NCI-H524 (cell line): Measurements from ENCODE around the gene C12orf42.

ENCODE experiments used
- DNase-seq, 2 experiments: peaks; one replicate each; lab custom pipeline; 2025; lab: John Stamatoyannopoulos, UW

C12orf42 gene

DNA sequence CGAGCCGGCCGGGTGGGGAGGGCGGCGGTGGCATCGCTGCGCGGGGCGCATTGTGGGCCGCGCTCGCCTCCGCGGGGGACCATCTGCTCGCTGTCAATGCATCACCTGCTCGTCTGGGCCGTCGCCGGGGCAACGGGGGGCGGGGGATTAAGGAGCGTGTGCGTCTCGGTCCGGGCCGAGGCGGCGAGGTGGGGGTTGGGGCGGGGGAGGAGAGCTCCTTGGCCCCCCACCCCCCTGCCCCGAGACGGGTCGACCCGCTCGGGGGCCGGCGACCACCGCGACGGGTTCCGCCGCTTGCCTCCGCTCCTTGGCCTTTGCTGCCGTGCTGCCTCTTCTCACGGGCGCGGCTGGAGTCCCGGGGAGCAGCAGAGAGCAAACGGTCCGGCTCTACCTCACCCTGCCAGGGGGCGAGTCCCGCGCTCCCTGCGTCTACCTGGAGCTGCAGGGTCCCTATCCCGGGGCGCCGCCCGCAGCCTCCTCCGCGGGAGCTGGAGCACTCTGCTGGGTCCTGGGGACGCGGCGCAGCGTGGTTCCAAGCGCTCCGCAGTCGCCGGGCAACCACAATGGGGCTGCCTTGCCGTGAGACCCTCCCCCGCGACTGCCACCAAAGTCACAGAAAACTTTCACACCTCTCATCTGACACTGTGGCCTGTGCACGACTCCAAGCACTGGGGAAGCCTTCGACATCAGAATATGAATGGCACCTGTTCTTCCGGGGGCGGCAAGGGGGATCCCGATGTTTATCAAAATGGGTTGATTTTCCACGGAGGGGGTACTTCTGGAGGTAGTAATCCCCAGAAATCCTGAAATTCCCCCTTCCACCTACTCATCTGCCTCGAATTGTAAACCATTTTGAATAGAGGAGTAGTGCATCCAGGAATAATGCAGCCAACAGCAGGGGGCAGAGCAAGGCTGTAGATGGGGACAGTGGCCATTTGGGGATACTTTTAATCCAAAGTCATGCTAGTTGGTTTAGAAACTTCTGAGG, at the start of gene C12orf42:
Gene C12orf42, minus strand, starts transcription at position 500 of the 988 bp plus-strand sequence. CDS start 17,542 bp downstream, outside the sequence.
- DNase-seq = peak; percentile 82 to 88

- DNase-seq = no peak
Measured at GRCh38 chr12:103542078-103542477, 46.3 kb upstream of the C12orf42 start.

DNA sequence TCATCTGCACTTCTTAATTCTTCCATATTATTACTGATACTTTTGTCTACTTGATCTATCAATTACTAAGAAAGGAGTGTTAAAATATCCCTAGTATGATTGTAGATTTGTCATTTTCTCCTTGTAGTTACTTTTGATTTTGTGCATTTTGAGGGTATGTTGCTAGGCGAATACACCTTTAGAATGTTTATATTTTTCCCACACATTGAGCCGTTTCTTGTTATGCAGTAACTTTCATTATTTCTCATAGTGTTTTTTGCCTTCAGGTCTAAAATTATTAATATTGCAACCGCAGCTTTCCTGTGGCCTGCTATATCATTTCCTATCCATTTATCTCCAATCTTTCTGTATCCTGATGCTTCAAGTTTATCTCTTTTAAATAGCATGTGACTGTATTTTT, 44.6 kb upstream of the C12orf42 start:
- no peak for DNase-seq

GRCh38 chr12:103538397-103538796, 42.6 kb upstream of the C12orf42 start:
- no peak for DNase-seq

DNA sequence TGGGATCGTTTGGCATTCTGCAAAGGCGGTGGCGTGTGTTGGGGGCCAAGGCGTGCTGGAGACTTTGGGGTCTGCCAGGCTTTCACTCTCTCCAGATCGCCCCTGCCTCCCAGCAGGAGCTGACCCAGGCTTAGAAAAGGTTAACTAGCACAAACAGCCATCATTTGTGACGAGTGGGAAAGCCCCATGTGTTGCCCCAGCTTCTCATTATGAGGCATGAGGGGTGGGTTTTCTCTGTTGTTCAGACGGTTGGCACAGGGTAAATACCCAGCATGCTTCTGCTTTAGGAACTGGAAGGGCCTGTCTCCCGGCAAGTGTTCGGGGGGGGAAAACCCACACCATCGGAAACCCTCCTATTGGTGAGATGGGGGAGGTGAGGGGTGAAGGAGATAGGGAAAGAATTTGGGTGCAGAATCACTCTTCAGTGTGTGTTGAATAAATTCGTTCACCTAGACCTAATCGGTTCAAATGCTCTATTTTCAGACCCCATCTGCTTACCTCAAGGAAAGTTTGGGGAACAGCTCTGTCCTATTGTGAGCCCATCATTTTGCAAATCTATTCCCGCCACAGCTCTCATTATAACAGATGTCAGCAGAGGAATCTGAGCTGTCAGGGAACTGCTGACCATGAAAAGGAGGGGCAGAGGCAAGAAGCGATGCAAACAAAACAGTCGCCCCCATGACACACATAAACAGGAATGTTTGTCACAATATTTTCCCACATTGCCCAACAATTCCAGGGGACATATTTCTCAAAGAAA, 34.7 kb upstream of the C12orf42 start:
- DNase-seq = peak; percentile 59 to 67

GRCh38 chr12:103529306-103529705, 33.5 kb upstream of the C12orf42 start:
- DNase-seq = peak; percentile 86 to 93

DNA sequence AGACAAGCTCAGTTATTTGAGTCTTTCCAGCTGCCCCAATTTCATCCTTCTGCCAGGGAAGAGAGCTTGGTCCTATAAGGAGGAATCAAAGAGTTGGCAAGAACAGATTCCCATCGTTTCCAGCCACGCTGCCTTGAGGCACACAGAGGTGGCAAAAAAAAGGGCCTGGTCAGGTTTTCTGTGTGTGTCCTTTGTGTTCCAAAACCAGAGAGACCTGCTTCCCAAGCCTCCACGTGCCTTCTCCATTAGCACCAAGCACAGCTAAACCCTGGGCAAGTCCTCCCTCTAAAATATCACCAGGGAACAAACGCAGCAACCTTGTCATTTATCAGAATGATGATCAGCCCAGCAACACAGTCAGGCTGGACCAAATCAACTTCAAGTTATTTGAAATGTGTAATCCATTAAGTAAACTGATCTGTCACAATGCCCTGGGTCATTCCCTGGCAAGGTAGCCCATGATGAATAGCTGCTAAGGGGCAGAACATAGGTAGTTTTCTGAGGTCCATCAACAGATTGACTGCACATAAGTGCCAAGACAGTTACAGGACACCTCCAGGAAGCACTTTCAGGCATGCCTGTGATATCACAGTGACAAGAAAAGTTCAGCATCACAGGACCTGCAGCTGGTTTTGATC, 28.6 kb upstream of the C12orf42 start:
- DNase-seq = no peak

- DNase-seq = peak in 1 of 2 experiments; percentile 45
Measured at GRCh38 chr12:103523771-103524170, 28.0 kb upstream of the C12orf42 start.

GRCh38 chr12:103520686-103521215, 25.0 kb upstream of the C12orf42 start:
- DNase-seq = no peak

GRCh38 chr12:103519632-103520031, 23.9 kb upstream of the C12orf42 start:
- no peak for DNase-seq

DNA sequence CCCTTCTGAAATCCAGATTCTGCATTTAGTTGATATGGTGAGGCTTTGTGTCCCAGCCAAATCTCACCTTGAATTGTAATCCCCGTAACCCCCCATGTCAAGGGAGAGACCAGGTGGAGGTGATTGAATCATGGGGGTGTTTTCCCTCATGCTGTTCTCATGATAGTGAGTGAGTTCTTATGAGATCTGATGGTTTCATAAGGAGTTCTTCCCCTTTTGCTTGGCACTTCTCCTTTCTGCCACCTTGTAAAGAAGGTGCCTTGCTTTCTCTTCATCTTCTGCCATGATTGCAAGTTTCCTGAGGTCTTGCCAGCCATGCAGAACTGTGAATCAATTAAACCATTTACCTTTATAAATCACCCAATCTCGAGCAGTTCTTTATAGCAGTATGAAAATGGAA, 23.1 kb upstream of the C12orf42 start:
- no peak for DNase-seq

DNA sequence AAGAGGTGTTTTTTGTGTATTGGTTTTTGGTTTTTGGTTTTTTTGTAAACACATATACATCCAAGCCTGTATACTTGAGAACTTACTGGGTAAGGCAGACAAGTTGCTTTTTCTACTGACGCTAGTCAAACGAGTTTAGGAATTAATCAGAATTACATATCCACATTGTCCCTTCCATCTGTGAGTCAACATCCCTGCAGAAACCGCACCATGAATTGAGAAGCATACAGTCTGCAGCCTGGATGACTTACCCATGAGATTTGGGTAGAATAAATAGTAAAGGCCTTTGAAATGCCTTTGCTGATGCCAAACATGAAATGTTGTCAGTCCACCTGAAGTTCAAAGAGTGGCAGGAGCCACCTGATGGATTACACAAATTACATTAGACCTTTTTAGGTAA, 21.4 kb upstream of the C12orf42 start:
- no peak for DNase-seq

- DNase-seq = no peak
Measured at GRCh38 chr12:103515341-103515740, 19.6 kb upstream of the C12orf42 start.

DNA sequence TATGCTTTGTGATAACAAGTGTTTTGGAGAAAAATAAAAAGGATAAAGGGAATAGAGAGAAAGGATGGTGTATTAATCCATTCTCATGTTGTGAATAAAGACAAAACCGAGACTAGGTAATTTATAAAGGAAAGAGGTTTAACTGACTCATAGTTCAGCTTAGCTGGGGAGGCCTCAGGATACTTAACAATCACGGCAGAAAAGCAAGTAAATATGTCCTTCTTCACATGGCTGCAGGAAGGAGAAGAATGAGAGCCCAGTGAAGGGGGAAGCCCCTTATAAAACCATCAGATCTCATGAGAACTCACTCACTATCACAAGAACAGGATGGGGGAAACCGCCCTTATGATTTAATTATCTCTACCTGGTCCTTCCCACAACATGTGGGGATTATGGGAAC, 18.1 kb upstream of the C12orf42 start:
- no peak for DNase-seq

- DNase-seq = no peak
Measured at GRCh38 chr12:103505371-103506236, 9.8 kb upstream of the C12orf42 start.

- no peak for DNase-seq
Measured at GRCh38 chr12:103504606-103505005, 8.8 kb upstream of the C12orf42 start.

DNA sequence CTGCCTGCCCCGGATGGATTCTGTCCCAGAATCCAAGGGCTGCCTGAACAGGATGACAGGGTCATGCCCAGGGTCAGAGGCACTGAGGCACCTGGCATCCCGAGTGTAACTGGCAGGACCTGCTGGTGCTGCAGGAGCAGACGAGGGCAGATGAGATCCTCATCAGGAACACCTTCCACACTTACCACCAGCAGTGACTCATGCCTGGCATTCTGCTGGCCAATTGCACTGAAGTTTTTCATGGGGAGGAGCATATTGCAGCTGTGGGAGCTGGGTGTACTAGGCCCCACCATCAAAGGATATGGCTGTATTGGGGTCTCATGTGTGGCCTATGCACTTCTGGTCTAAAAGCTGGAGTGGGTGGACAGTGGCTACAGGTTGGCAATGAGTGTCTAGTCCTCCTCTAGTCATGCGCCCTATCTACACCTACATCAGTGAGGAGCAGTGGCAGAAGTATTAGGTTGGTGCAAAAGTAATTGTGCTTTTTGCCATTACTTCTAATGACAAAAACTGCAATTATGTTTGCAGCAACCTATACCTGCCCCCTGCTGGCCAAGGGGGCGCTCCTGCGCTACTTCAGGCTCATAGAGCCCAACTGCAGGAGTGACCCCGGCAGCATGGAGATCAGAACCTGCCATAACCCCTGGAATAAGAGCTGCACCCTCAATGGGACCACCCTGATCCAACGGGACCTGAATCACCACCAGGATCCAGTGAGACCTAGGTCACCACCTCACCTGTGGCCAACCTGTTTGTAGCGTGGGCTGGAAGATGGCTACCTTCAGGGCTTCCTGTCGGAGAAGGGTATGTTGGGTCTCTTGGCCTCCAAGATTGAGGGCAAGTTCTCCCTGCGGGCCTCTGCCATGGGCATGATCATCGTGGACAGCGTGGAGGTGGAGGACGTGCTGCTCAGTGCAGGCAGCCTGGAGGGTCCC, 8.0 kb upstream of the C12orf42 start:
- DNase-seq = peak in 1 of 2 experiments; percentile 38

- DNase-seq = no peak
Measured at GRCh38 chr12:103501447-103501846, 5.7 kb upstream of the C12orf42 start.

DNA sequence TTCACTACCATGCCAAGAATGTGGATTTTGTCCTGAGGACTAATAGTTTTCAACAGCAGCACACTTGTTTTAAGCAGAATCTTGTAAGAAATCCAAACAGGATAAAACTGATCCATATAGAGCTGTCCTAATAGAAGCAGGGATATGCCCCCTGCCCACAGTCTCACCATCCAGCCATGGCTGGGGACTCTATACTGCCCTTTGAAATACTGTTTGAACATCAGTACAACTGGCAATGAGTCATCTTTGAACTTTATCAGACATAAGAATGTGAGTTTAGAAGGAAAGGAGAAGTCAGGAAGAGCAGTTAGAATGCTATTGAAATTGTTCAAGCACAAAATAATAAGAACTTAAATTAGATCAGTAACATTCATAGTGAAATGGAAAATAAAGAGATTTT, 3.8 kb upstream of the C12orf42 start:
- DNase-seq = no peak

DNA sequence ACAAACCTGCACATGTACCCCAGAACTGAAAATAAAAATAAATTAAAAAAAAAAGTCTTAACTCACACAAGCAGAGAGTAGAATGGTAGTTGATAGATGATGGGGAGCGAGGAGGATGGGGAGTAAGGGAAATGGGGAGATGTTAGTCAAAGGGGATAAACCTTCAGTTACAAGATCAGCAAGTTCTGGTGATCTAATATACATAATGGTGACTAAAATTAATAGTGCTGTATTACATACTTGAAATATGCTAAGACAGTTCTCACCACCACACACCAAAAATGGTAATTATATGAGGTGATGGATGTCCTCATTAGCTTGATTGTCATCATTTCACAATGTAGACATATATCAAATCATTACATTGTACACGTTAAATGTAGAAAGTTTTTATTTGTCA, 3.2 kb upstream of the C12orf42 start:
- DNase-seq = no peak
